Measurements from ENCODE around the gene SMIM28. TPM values are rescaled to one million over a fixed set of nuclear protein-coding genes. Genes with fewer than 3 reads are reported as not detected.

The SMIM28 gene
- total and polyA plus RNA-seq, 2 experiments from 2014 or later: not detected

GRCh38 chr6:138403801-138404665, 26.3 kb downstream of the SMIM28 start, which contains the start of gene HEBP2:
Gene HEBP2, plus strand, starts transcription at chr6:138404223. Its CDS starts 273 bp downstream, at chr6:138404496.
- Histone ChIP-seq H3K36me3 (peaks cover 19% of the 10 kb centered on the region), H3K9me3 (ENCODE audit: low read depth) (no peaks in the 10 kb centered on the region), H3K4me3 (peak within 1 kb of the TSS; percentile 52), H3K4me1 (ENCODE audit: low read depth) (peaks cover 7% of the 10 kb centered on the region), H3K27me3 (no peaks in the 10 kb centered on the region), H3K27ac (peak within 1 kb of the TSS; percentile 45)
- peak; percentile 89 to 98 for DNase-seq (ENCODE audit: low read depth in 1 of 2, low spot score in 1 of 2)
- peak; percentile 46 for TF ChIP-seq CTCF (IDR thresholded peaks at IDR 0.05; ENCODE audit: low read depth, low read length)

- Histone ChIP-seq H3K9me3 (ENCODE audit: low read depth) (no peaks in the 10 kb centered on the region), H3K4me3 (peak overlapping the region; percentile 52), H3K27me3 (no peaks in the 10 kb centered on the region), H3K4me1 (ENCODE audit: low read depth) (peaks cover 7% of the 10 kb centered on the region), H3K36me3 (peaks cover 26% of the 10 kb centered on the region), H3K27ac (peak overlapping the region; percentile 22)
- peak; percentile 19 to 29 for DNase-seq (ENCODE audit: low read depth in 1 of 2, low spot score in 1 of 2)
- TF ChIP-seq CTCF (IDR thresholded peaks at IDR 0.05; ENCODE audit: low read depth, low read length): no peak
Measured at GRCh38 chr6:138404666-138405337, 27.1 kb downstream of the SMIM28 start.

GRCh38 chr6:138405816-138406413, 28.2 kb downstream of the SMIM28 start:
- no peak overlapping the region for H3K4me3 ChIP-seq
- H3K36me3 ChIP-seq: peaks cover 31% of the 10 kb centered on the region
- H3K4me1 ChIP-seq (ENCODE audit: low read depth): peaks cover 7% of the 10 kb centered on the region
- H3K27ac ChIP-seq: no peak overlapping the region
- no peak for DNase-seq (ENCODE audit: low read depth in 1 of 2, low spot score in 1 of 2)
- no peaks in the 10 kb centered on the region for H3K9me3 ChIP-seq (ENCODE audit: low read depth)
- H3K27me3 ChIP-seq: no peaks in the 10 kb centered on the region
- no peak for TF ChIP-seq CTCF (IDR thresholded peaks at IDR 0.05; ENCODE audit: low read depth, low read length)

- H3K27ac ChIP-seq: no peak overlapping the region
- no peak for DNase-seq (ENCODE audit: low read depth in 1 of 2, low spot score in 1 of 2)
- H3K36me3 ChIP-seq: peaks cover 34% of the 10 kb centered on the region
- H3K4me3 ChIP-seq: no peak overlapping the region
- no peaks in the 10 kb centered on the region for H3K9me3 ChIP-seq (ENCODE audit: low read depth)
- no peak for TF ChIP-seq CTCF (IDR thresholded peaks at IDR 0.05; ENCODE audit: low read depth, low read length)
- peaks cover 7% of the 10 kb centered on the region for H3K4me1 ChIP-seq (ENCODE audit: low read depth)
- no peaks in the 10 kb centered on the region for H3K27me3 ChIP-seq
Measured at GRCh38 chr6:138406443-138406842, 28.7 kb downstream of the SMIM28 start.

- Histone ChIP-seq H3K27me3 (no peaks in the 10 kb centered on the region), H3K4me1 (ENCODE audit: low read depth) (peaks cover 6% of the 10 kb centered on the region), H3K36me3 (peaks cover 49% of the 10 kb centered on the region), H3K9me3 (ENCODE audit: low read depth) (no peaks in the 10 kb centered on the region), H3K27ac (no peak overlapping the region), H3K4me3 (no peak overlapping the region)
- TF ChIP-seq CTCF (IDR thresholded peaks at IDR 0.05; ENCODE audit: low read depth, low read length): no peak
- peak in 1 of 2 donors; percentile 85 for DNase-seq (ENCODE audit: low read depth in 1 of 2, low spot score in 1 of 2)
Measured at GRCh38 chr6:138410048-138410735, 32.5 kb downstream of the SMIM28 start.
